H1 (cell line): ENCODE results near the gene CDYL. TPM values are rescaled to one million over a fixed set of nuclear protein-coding genes. Genes with fewer than 3 reads are reported as not detected.

Experiments used
- CTCF ChIA-PET: fragments of 300-600 bp; sonication (Branson Sonifier 250); formaldehyde crosslinking; loops from one replicate; lab custom pipeline; 2021; ENCODE audit not compliant: partially characterized antibody; lab: Charles Lee
- POLR2A ChIA-PET: fragments of 300-600 bp; sonication (Branson Sonifier 250); formaldehyde crosslinking; loops from one replicate; lab custom pipeline; 2021; ENCODE audit warnings: inconsistent platforms; ENCODE audit not compliant: partially characterized antibody; lab: Charles Lee
- DNase-seq, 2 experiments: peaks; one replicate each; pipeline versions ENCODE4 v3.0.0 to v3.0.0-alpha.2; 2010 to 2022; ENCODE audit warnings: low spot score in 2 of 2, low read depth in 1 of 2, mixed read lengths in 1 of 2
- FAIRE-seq: peaks from 2 replicates; lab custom pipeline; 2011; peaks lifted over from hg19 to GRCh38; lab: Jason Lieb, UNC
- H2AFZ ChIP-seq: 2 replicates; pipeline ENCODE4 v1.8.1; 2012; ENCODE audit warnings: low read length, inconsistent platforms
- H2AK5ac ChIP-seq: 2 replicates; pipeline ENCODE4 v1.6.1; 2013; ENCODE audit warnings: low read depth, low read length
- H2BK120ac ChIP-seq: replicated peaks from 2 replicates; pipeline ENCODE3; 2013; ENCODE audit warnings: low read depth, low read length, inconsistent platforms
- H2BK12ac ChIP-seq: 2 replicates; pipeline ENCODE4 v1.6.1; 2013; ENCODE audit warnings: low read depth, low read length
- H2BK15ac ChIP-seq: 2 replicates; pipeline ENCODE4 v1.6.1; 2013; ENCODE audit warnings: low read length
- H2BK20ac ChIP-seq: 2 replicates; pipeline ENCODE4 v1.6.1; 2013; ENCODE audit warnings: low read length
- H2BK5ac ChIP-seq: 2 replicates; pipeline ENCODE4 v1.6.1; 2013; ENCODE audit warnings: low read depth, low read length
- H3K14ac ChIP-seq: 2 replicates; pipeline ENCODE4 v1.6.1; 2013; ENCODE audit warnings: inconsistent platforms; ENCODE audit not compliant: insufficient read length
- H3K18ac ChIP-seq: 2 replicates; pipeline ENCODE4 v1.6.1; 2013; ENCODE audit warnings: low read length; ENCODE audit errors: extremely low read depth
- H3K23ac ChIP-seq: 2 replicates; pipeline ENCODE4 v1.6.1; 2013; ENCODE audit warnings: inconsistent platforms; ENCODE audit not compliant: insufficient read length
- H3K23me2 ChIP-seq: 2 replicates; pipeline ENCODE4 v1.6.1; 2013; ENCODE audit warnings: low read depth, low read length
- H3K27ac ChIP-seq: 2 replicates; pipeline ENCODE4 v1.6.1; 2011; ENCODE audit warnings: low read depth, low read length, inconsistent platforms
- H3K27me3 ChIP-seq, 4 experiments: replicated peaks in 1 of 4; 1 replicate in 1 of 4; 2 replicates in 3 of 4; pipeline versions ENCODE4 v1.6.1 to v1.8.1; 2011 to 2013; ENCODE audit warnings: low read length in 3 of 4, mild to moderate bottlenecking in 3 of 4, inconsistent platforms in 2 of 4, mixed read lengths in 2 of 4, moderate library complexity in 1 of 4; ENCODE audit not compliant: control insufficient read depth in 3 of 4, insufficient read depth in 3 of 4; ENCODE audit errors: extremely low read depth in 1 of 4
- H3K36me3 ChIP-seq, 4 experiments: 2 replicates each; pipeline versions ENCODE4 v1.6.1 to v1.8.1; 2011 to 2013; ENCODE audit warnings: mild to moderate bottlenecking in 4 of 4, low read length in 3 of 4, moderate library complexity in 2 of 4, control low read depth in 1 of 4, inconsistent platforms in 1 of 4; ENCODE audit not compliant: insufficient read depth in 4 of 4, control insufficient read depth in 2 of 4
- H3K4ac ChIP-seq: replicated peaks from 2 replicates; pipeline ENCODE3; 2013; ENCODE audit warnings: low read length, low read depth, mixed read lengths, inconsistent platforms; ENCODE audit not compliant: insufficient read length
- H3K4me1 ChIP-seq, 4 experiments: replicated peaks in 1 of 4; 1 replicate in 1 of 4; 2 replicates in 3 of 4; pipeline versions ENCODE4 v1.6.1 to v1.8.1; 2011 to 2013; ENCODE audit warnings: low read length in 3 of 4, inconsistent platforms in 2 of 4, mixed read lengths in 1 of 4; ENCODE audit not compliant: insufficient read depth in 4 of 4, control insufficient read depth in 3 of 4
- H3K4me2 ChIP-seq, 2 experiments: 2 replicates each; pipeline versions ENCODE4 v1.6.1 to v1.8.1; 2011 to 2013; ENCODE audit warnings: low read depth in 2 of 2, low read length in 2 of 2, control low read depth in 1 of 2, inconsistent platforms in 1 of 2, mild to moderate bottlenecking in 1 of 2; ENCODE audit not compliant: insufficient read depth in 1 of 2
- H3K4me3 ChIP-seq, 4 experiments: fragments of 200-600, 300-600 bp in 1 of 4; sonication (generic), shearing (Covaris generic), sonication (Bioruptor Twin) in 1 of 4; 2 replicates each; pipeline versions ENCODE4 v1.5.1 to v1.8.1; 2011 to 2016; ENCODE audit warnings: low read length in 4 of 4, low read depth in 3 of 4, control low read depth in 2 of 4, inconsistent platforms in 2 of 4, mild to moderate bottlenecking in 2 of 4, mixed read lengths in 1 of 4, moderate library complexity in 1 of 4; ENCODE audit not compliant: insufficient read depth in 2 of 4; ENCODE audit errors: extremely low read depth in 1 of 4
- H3K56ac ChIP-seq: replicated peaks from 2 replicates; pipeline ENCODE3; 2013; ENCODE audit warnings: low read depth, mild to moderate bottlenecking, mixed read lengths, low read length, inconsistent platforms; ENCODE audit not compliant: insufficient read length
- H3K79me1 ChIP-seq: 2 replicates; pipeline ENCODE4 v1.6.1; 2013; ENCODE audit warnings: low read depth, low read length, control low read depth
- H3K79me2 ChIP-seq, 2 experiments: 2 replicates each; pipeline versions ENCODE4 v1.6.1 to v1.8.1; 2012 to 2013; ENCODE audit warnings: low read length in 2 of 2, mild to moderate bottlenecking in 2 of 2, inconsistent platforms in 1 of 2; ENCODE audit not compliant: insufficient read depth in 2 of 2, control insufficient read depth in 1 of 2
- H3K9ac ChIP-seq, 4 experiments: replicated peaks in 1 of 4; 1 replicate in 1 of 4; 2 replicates in 3 of 4; pipeline versions ENCODE4 v1.6.1 to v1.8.1; 2011 to 2013; ENCODE audit warnings: low read depth in 3 of 4, low read length in 3 of 4, control low read depth in 2 of 4, mild to moderate bottlenecking in 2 of 4, moderate library complexity in 2 of 4, inconsistent platforms in 1 of 4; ENCODE audit errors: extremely low read depth in 1 of 4
- H3K9me3 ChIP-seq, 2 experiments: 2 replicates each; pipeline versions ENCODE4 v1.6.1 to v1.8.1; 2012 to 2013; ENCODE audit warnings: mild to moderate bottlenecking in 2 of 2, moderate library complexity in 2 of 2, control low read depth in 1 of 2, inconsistent platforms in 1 of 2, low read depth in 1 of 2, low read length in 1 of 2, mixed read lengths in 1 of 2; ENCODE audit not compliant: insufficient read depth in 2 of 2
- H4K20me1 ChIP-seq, 2 experiments: replicated peaks in 1 of 2; 2 replicates each; pipeline versions ENCODE3 to v1.8.1; 2011 to 2013; ENCODE audit warnings: inconsistent platforms in 2 of 2, low read length in 2 of 2, mild to moderate bottlenecking in 1 of 2; ENCODE audit not compliant: insufficient read depth in 2 of 2, control insufficient read depth in 1 of 2
- H4K5ac ChIP-seq: 2 replicates; pipeline ENCODE4 v1.6.1; 2013; ENCODE audit warnings: low read length, low read depth, mixed read lengths, inconsistent platforms; ENCODE audit not compliant: insufficient read length
- H4K8ac ChIP-seq: 2 replicates; pipeline ENCODE4 v1.8.0; 2013; ENCODE audit warnings: mild to moderate bottlenecking, moderate library complexity, low read length, inconsistent platforms; ENCODE audit not compliant: insufficient read depth; ENCODE audit errors: extremely low read depth
- H4K91ac ChIP-seq: replicated peaks from 2 replicates; pipeline ENCODE3; 2013; ENCODE audit warnings: low read length, mixed read lengths, inconsistent platforms; ENCODE audit not compliant: insufficient read length
- CEBPB ChIP-seq: IDR thresholded peaks from 2 replicates; pipeline ENCODE4 v1.6.1; 2012; ENCODE audit warnings: low read depth, low read length
- ZNF274 ChIP-seq: IDR thresholded peaks from 2 replicates; pipeline ENCODE4 v1.7.0; 2012; ENCODE audit warnings: low read length, borderline replicate concordance; ENCODE audit errors: extremely low read depth
- WGBS, 2 experiments: shearing (Covaris generic) in 1 of 2; methylation state at CpG; one replicate each; pipeline versions ENCODE4 v1.1.6 to v1.1.7; 2013 to 2015; ENCODE audit warnings: low lambda C conversion rate in 2 of 2, mixed read lengths in 2 of 2, inconsistent platforms in 1 of 2, low coverage in 1 of 2, missing lambda C conversion rate in 1 of 2; ENCODE audit not compliant: insufficient replicate concordance in 2 of 2, insufficient coverage in 1 of 2, insufficient read length in 1 of 2; ENCODE audit errors: extremely low coverage in 1 of 2, missing lambda C conversion rate in 1 of 2; 5-methylcytosine and 5-hydroxymethylcytosine counted together
- polyA plus RNA-seq, 7 experiments: library from polyadenylated mRNA; depleted of rRNA in 3 of 7; stranded (reverse) in 5 of 7; unstranded in 2 of 7; fragments of >200 nt in 5 of 7; fragments of 200-250 nt in 2 of 7; gene quantifications; 1 replicate in 5 of 7; 2 replicates in 1 of 7; 4 replicates in 1 of 7; pipeline versions ENCODE4 v1.2.1 to v1.2.3, GENCODE V29; 2011 to 2013; ENCODE audit warnings: missing spikeins in 2 of 7, mixed read lengths in 2 of 7
- total RNA-seq: library from RNA; stranded (reverse); fragmentation: NEBNext Ultra II Directional; extraction: Animal tissue kit (Norgen Biotek cat#: 25700); gene quantifications from 2 replicates; pipeline ENCODE4 v1.2.1, GENCODE V29; 2021

Gene CDYL
- total and polyA plus RNA-seq, 2 of the 8 experiments (the other 6 are each of a cell fraction or from before 2014, with no cell fraction given) = 56.4 to 119 TPM

- no peak overlapping the region for H3K9ac ChIP-seq
- DNase-seq (no peak), FAIRE-seq (no peak)
- no peak overlapping the region for H3K4me3 ChIP-seq
- no peak overlapping the region for H2BK120ac ChIP-seq
- H3K27ac ChIP-seq = no peak overlapping the region
- H3K18ac ChIP-seq = no peak overlapping the region
- H3K4ac ChIP-seq = no peak overlapping the region
- H4K5ac ChIP-seq = no peak overlapping the region
- H4K8ac ChIP-seq = no peak overlapping the region
- TF ChIP-seq ZNF274 = no peak
- 0 out of 2 replicates have a peak, but pooled peaks have one; percentile 4 for TF ChIP-seq CEBPB
- no peak overlapping the region for H3K14ac ChIP-seq
- no peak overlapping the region for H2BK15ac ChIP-seq
- H2AFZ ChIP-seq = no peak overlapping the region
- ChIA-PET POLR2A (no interaction called here), CTCF (interaction anchor here (0.7 to 1.4 kb wide), 6 partner anchors 9 to 141 kb away, joined by 3 to 7 read pairs (median 4); no protein-coding TSS in a partner anchor)
- 91% methylated on average over 2 of the region's 2 CpGs; no CpG with 5 or more reads in 1 of the 2 experiments for WGBS, 2 experiments
- H3K4me2 ChIP-seq = no peak overlapping the region
- peaks cover 0 to 5% (median 4%) of the 10 kb centered on the region in 4 experiments; a peak in 4 of 7 replicates for H3K4me1 ChIP-seq
- H2BK12ac ChIP-seq = no peak overlapping the region
- no peak overlapping the region for H3K56ac ChIP-seq
- peaks cover 35 to 100% of the 10 kb centered on the region in 2 experiments for H3K79me2 ChIP-seq
- no peaks in the 10 kb centered on the region for H3K9me3 ChIP-seq
- no peaks in the 10 kb centered on the region for H3K36me3 ChIP-seq
- peaks cover 36% of the 10 kb centered on the region in 2 experiments for H4K20me1 ChIP-seq
- no peak overlapping the region for H2BK5ac ChIP-seq
- H3K23me2 ChIP-seq = no peaks in the 10 kb centered on the region
- H2BK20ac ChIP-seq = no peak overlapping the region
- no peak overlapping the region for H2AK5ac ChIP-seq
- no peak overlapping the region for H3K23ac ChIP-seq
- peaks cover 12% of the 10 kb centered on the region for H3K79me1 ChIP-seq
- H3K27me3 ChIP-seq = no peaks in the 10 kb centered on the region
- no peak overlapping the region for H4K91ac ChIP-seq
These were observed 40.7 kb downstream of the CDYL start for GRCh38 chr6:4816904-4817303.
